ENCODE results near the gene IL17RE. TPM values are rescaled to one million over a fixed set of nuclear protein-coding genes. Genes with fewer than 3 reads are reported as not detected.

The IL17RE gene

GRCh38 chr3:9949626-9950025, 47.0 kb downstream of the IL17RE start:
- Histone ChIP-seq H3K4me2 (ENCODE audit: low read length) (no peak overlapping the region), H3K4me1 (ENCODE audit: control insufficient read depth, insufficient read depth, low read length) (peaks cover 19% of the 10 kb centered on the region), H3K36me3 (ENCODE audit: insufficient read depth, low read length) (no peaks in the 10 kb centered on the region), H3K9ac (ENCODE audit: low read depth, low read length) (no peak overlapping the region), H3K9me3 (replicated peaks; ENCODE audit: low read length) (no peaks in the 10 kb centered on the region), H3K4me3 (ENCODE audit: low read length) (no peak overlapping the region), H3K27me3 (ENCODE audit: control insufficient read depth, insufficient read depth, low read length) (no peaks in the 10 kb centered on the region)

- Histone ChIP-seq H3K36me3 (ENCODE audit: insufficient read depth, low read length) (no peaks in the 10 kb centered on the region), H3K9ac (ENCODE audit: low read depth, low read length) (no peak overlapping the region), H3K9me3 (replicated peaks; ENCODE audit: low read length) (no peaks in the 10 kb centered on the region), H3K4me1 (ENCODE audit: control insufficient read depth, insufficient read depth, low read length) (peaks cover 24% of the 10 kb centered on the region), H3K4me2 (ENCODE audit: low read length) (peak overlapping the region; percentile 89), H3K4me3 (ENCODE audit: low read length) (no peak overlapping the region), H3K27me3 (ENCODE audit: control insufficient read depth, insufficient read depth, low read length) (no peaks in the 10 kb centered on the region)
Observed at GRCh38 chr3:9951126-9951525, 48.5 kb downstream of the IL17RE start.

GRCh38 chr3:9951598-9951961, 48.9 kb downstream of the IL17RE start:
- H3K9me3 ChIP-seq (replicated peaks; ENCODE audit: low read length), result no peaks in the 10 kb centered on the region
- peaks cover 23% of the 10 kb centered on the region for H3K4me1 ChIP-seq (ENCODE audit: control insufficient read depth, insufficient read depth, low read length)
- H3K36me3 ChIP-seq (ENCODE audit: insufficient read depth, low read length), result no peaks in the 10 kb centered on the region
- no peaks in the 10 kb centered on the region for H3K27me3 ChIP-seq (ENCODE audit: control insufficient read depth, insufficient read depth, low read length)
- H3K4me3 ChIP-seq (ENCODE audit: low read length), result peak overlapping the region; percentile 75
- H3K9ac ChIP-seq (ENCODE audit: low read depth, low read length), result peak overlapping the region; percentile 50
- H3K4me2 ChIP-seq (ENCODE audit: low read length), result peak overlapping the region; percentile 89

GRCh38 chr3:9951962-9952805, 49.5 kb downstream of the IL17RE start, which contains the start of gene PRRT3:
Gene PRRT3, minus strand, starts transcription at chr3:9952408. Its CDS starts 2,293 bp downstream, at chr3:9950115.
- Histone ChIP-seq H3K27me3 (ENCODE audit: control insufficient read depth, insufficient read depth, low read length) (no peaks in the 10 kb centered on the region), H3K36me3 (ENCODE audit: insufficient read depth, low read length) (no peaks in the 10 kb centered on the region), H3K9me3 (replicated peaks; ENCODE audit: low read length) (no peaks in the 10 kb centered on the region), H3K9ac (ENCODE audit: low read depth, low read length) (peak within 1 kb of the TSS; percentile 50), H3K4me3 (ENCODE audit: low read length) (peak within 1 kb of the TSS; percentile 75), H3K4me1 (ENCODE audit: control insufficient read depth, insufficient read depth, low read length) (peaks cover 22% of the 10 kb centered on the region), H3K4me2 (ENCODE audit: low read length) (peak within 1 kb of the TSS; percentile 89)

- Histone ChIP-seq H3K27me3 (ENCODE audit: control insufficient read depth, insufficient read depth, low read length) (no peaks in the 10 kb centered on the region), H3K36me3 (ENCODE audit: insufficient read depth, low read length) (no peaks in the 10 kb centered on the region), H3K9me3 (replicated peaks; ENCODE audit: low read length) (no peaks in the 10 kb centered on the region), H3K4me2 (ENCODE audit: low read length) (no peak overlapping the region), H3K4me3 (ENCODE audit: low read length) (no peak overlapping the region), H3K9ac (ENCODE audit: low read depth, low read length) (no peak overlapping the region), H3K4me1 (ENCODE audit: control insufficient read depth, insufficient read depth, low read length) (peaks cover 16% of the 10 kb centered on the region)
Observed at GRCh38 chr3:9955067-9955502, 52.4 kb downstream of the IL17RE start.

GRCh38 chr3:9955611-9956352, 53.1 kb downstream of the IL17RE start:
- Histone ChIP-seq H3K9me3 (replicated peaks; ENCODE audit: low read length) (no peaks in the 10 kb centered on the region), H3K4me2 (ENCODE audit: low read length) (no peak overlapping the region), H3K4me3 (ENCODE audit: low read length) (no peak overlapping the region), H3K9ac (ENCODE audit: low read depth, low read length) (no peak overlapping the region), H3K36me3 (ENCODE audit: insufficient read depth, low read length) (no peaks in the 10 kb centered on the region), H3K27me3 (ENCODE audit: control insufficient read depth, insufficient read depth, low read length) (no peaks in the 10 kb centered on the region), H3K4me1 (ENCODE audit: control insufficient read depth, insufficient read depth, low read length) (peaks cover 16% of the 10 kb centered on the region)

- Histone ChIP-seq H3K36me3 (ENCODE audit: insufficient read depth, low read length) (no peaks in the 10 kb centered on the region), H3K9me3 (replicated peaks; ENCODE audit: low read length) (no peaks in the 10 kb centered on the region)
Observed at GRCh38 chr3:9957214-9957613, 54.6 kb downstream of the IL17RE start.

GRCh38 chr3:9965200-9965875, 62.7 kb downstream of the IL17RE start:
- no peak overlapping the region for H3K9ac ChIP-seq (ENCODE audit: low read depth, low read length)
- H3K4me1 ChIP-seq (ENCODE audit: control insufficient read depth, insufficient read depth, low read length), result peaks cover 10% of the 10 kb centered on the region
- H3K4me3 ChIP-seq (ENCODE audit: low read length), result no peak overlapping the region
- no peaks in the 10 kb centered on the region for H3K9me3 ChIP-seq (replicated peaks; ENCODE audit: low read length)
- peaks cover 30% of the 10 kb centered on the region for H3K36me3 ChIP-seq (ENCODE audit: insufficient read depth, low read length)
- no peaks in the 10 kb centered on the region for H3K27me3 ChIP-seq (ENCODE audit: control insufficient read depth, insufficient read depth, low read length)
- H3K4me2 ChIP-seq (ENCODE audit: low read length), result no peak overlapping the region

More at GRCh38 chr3:9957214-9957613, 54.6 kb downstream of the IL17RE start:
- Histone ChIP-seq H3K9ac (ENCODE audit: low read depth, low read length) (no peak overlapping the region), H3K4me3 (ENCODE audit: low read length) (no peak overlapping the region), H3K4me1 (ENCODE audit: control insufficient read depth, insufficient read depth, low read length) (peaks cover 8% of the 10 kb centered on the region), H3K27me3 (ENCODE audit: control insufficient read depth, insufficient read depth, low read length) (no peaks in the 10 kb centered on the region), H3K4me2 (ENCODE audit: low read length) (no peak overlapping the region)

Small RNA genes lying within 50 kb of the gene (small RNA-seq; reads per million reads assigned to genes)
- gene RNU6-882P, result not detected

Measured in skeletal muscle satellite cell (primary cell).